ENCODE data around the gene MAF. TPM values are rescaled to one million over a fixed set of nuclear protein-coding genes. Genes with fewer than 3 reads are reported as not detected.

MAF gene
- total and polyA plus RNA-seq, 7 experiments from 2014 or later, result 0.06 to 54.6 (median 6.4) TPM

DNA sequence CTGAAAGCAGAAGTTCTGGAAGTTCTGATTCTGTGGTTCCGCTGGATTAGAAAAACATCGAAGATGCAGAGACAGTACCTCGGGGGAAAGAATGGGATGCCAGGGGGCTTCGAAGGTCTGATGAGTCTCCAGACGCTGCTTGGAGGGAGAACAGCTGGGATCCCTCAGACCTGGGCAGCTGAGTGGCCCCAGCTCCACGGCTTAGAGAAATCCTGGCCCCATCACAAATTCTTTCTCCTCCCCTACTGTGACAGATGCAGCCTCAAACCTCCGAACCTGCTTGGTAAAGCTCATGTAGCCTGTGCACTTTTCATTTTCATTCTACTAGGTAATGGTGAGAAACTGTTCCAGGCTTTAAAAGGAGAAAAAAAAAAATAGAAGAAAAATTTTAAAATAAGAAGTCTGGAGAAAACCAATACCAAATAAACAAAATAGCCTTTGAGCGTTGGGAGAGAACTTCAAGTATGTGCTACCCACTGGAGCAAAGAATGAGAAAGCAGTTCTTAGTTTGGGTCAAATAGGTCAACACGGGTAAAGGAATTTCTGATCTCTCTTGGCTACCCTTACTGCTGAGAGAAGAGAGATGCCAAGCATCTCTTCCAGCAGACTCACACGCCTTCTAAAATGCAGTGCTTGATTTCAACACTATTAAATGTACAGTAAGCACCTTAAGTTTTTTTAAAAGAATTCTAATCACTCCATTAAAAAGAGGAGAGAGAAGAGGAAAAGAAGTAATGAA, 19.9 kb downstream of the MAF start:
- CTCF ChIA-PET, result no interaction called here
- DNase-seq (no peak), ATAC-seq (no peak)
- no peak overlapping the region for H3K4me3 Mint-ChIP-seq
- intact Hi-C loops (cut with micrococcal nuclease), result no loop called here
- Histone ChIP-seq H3K27ac (ENCODE audit: low read depth, low read length) (no peak overlapping the region), H3K4me3 (ENCODE audit: low read length) (no peak overlapping the region), H3K27me3 (ENCODE audit: control insufficient read depth in 2 of 2, insufficient read depth in 2 of 2, low read length in 2 of 2) (peaks cover 0 to 6% of the 10 kb centered on the region in 2 donors), H3K4me1 (ENCODE audit: control insufficient read depth in 2 of 2, insufficient read depth in 2 of 2, low read length in 2 of 2) (no peaks in the 10 kb centered on the region), H3K36me3 (ENCODE audit: control insufficient read depth in 2 of 3, insufficient read depth in 3 of 3, low read length in 3 of 3) (no peaks in the 10 kb centered on the region), H3K9me3 (ENCODE audit: control insufficient read depth in 2 of 3, low read length in 3 of 3) (no peaks in the 10 kb centered on the region)
- no peaks in the 10 kb centered on the region for H3K9me3 Mint-ChIP-seq
- no peak overlapping the region for H3K27ac Mint-ChIP-seq
- H3K36me3 Mint-ChIP-seq, result no peaks in the 10 kb centered on the region
- POLR2A ChIA-PET, result no interaction called here
- H3K27me3 Mint-ChIP-seq, result peaks cover 30 to 64% (median 38%) of the 10 kb centered on the region in 5 donors
- H3K4me1 Mint-ChIP-seq, result no peaks in the 10 kb centered on the region

DNA sequence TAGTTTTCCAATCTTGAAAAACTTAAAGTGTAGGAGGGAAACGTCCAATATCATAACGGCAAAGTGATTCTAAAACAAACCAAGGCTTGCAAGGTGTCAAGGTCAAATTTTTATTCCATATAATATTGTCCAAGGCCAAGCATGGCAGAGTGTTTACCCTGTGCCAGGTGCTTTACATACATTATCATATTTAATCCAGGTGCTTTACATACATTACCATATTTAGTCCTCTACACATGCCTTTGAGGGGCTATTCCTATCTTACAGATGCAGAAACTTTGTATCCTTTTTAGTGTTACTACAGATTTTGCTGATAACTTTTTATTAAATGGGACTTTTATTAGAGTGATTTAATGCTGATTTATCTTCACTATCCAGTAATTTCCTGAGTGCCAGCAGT, 23.9 kb downstream of the MAF start:
- peaks cover 44 to 67% (median 56%) of the 10 kb centered on the region in 5 donors for H3K27me3 Mint-ChIP-seq

DNA sequence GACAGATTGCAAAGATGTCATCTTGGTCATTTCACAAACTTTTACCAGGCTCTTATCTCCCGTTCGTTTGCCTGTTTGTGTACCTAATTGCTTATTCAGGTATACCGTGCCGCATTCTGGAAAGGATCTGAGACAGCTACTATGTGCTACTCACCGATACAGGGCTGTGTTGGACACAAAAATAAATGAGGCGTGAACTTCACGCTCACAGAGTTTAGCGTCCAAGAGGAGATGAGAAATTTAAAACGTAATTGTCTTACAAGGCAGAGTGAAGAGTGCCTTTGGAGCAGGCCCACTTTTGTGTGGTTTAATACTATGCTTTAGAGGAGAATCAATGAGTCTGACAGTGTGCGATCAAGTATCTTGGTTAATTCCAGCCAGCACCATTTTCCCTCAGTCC, 26.7 kb downstream of the MAF start:
- Mint-ChIP-seq H3K9me3 (no peaks in the 10 kb centered on the region), H3K27ac (no peak overlapping the region), H3K27me3 (peaks cover 36 to 61% (median 41%) of the 10 kb centered on the region in 5 donors), H3K36me3 (no peaks in the 10 kb centered on the region), H3K4me1 (peaks cover 0 to 1% (median 0%) of the 10 kb centered on the region in 7 donors), H3K4me3 (no peak overlapping the region)
- CTCF ChIA-PET, result no interaction called here
- H3K27ac ChIP-seq (ENCODE audit: low read depth, low read length), result no peak overlapping the region
- POLR2A ChIA-PET, result no interaction called here
- no peaks in the 10 kb centered on the region for H3K4me1 ChIP-seq (ENCODE audit: control insufficient read depth in 2 of 2, insufficient read depth in 2 of 2, low read length in 2 of 2)
- intact Hi-C loops (cut with micrococcal nuclease), result no loop called here
- DNase-seq (no peak), ATAC-seq (no peak)
- no peak overlapping the region for H3K4me3 ChIP-seq (ENCODE audit: low read length)
- peaks cover 0 to 6% of the 10 kb centered on the region in 2 donors for H3K27me3 ChIP-seq (ENCODE audit: control insufficient read depth in 2 of 2, insufficient read depth in 2 of 2, low read length in 2 of 2)
- H3K36me3 ChIP-seq (ENCODE audit: control insufficient read depth in 2 of 3, insufficient read depth in 3 of 3, low read length in 3 of 3), result no peaks in the 10 kb centered on the region
- H3K9me3 ChIP-seq (ENCODE audit: control insufficient read depth in 2 of 3, low read length in 3 of 3), result no peaks in the 10 kb centered on the region

More for the DNA sequence above, 23.9 kb downstream of the MAF start:
- intact Hi-C loops (cut with micrococcal nuclease), result no loop called here
- ATAC-seq (no peak), DNase-seq (no peak)
- no peak overlapping the region for H3K27ac ChIP-seq (ENCODE audit: low read depth, low read length)
- peaks cover 0 to 6% of the 10 kb centered on the region in 2 donors for H3K27me3 ChIP-seq (ENCODE audit: control insufficient read depth in 2 of 2, insufficient read depth in 2 of 2, low read length in 2 of 2)
- H3K9me3 ChIP-seq (ENCODE audit: control insufficient read depth in 2 of 3, low read length in 3 of 3), result no peaks in the 10 kb centered on the region
- POLR2A ChIA-PET, result no interaction called here
- no peaks in the 10 kb centered on the region for H3K4me1 ChIP-seq (ENCODE audit: control insufficient read depth in 2 of 2, insufficient read depth in 2 of 2, low read length in 2 of 2)
- Mint-ChIP-seq H3K4me1 (no peaks in the 10 kb centered on the region), H3K36me3 (no peaks in the 10 kb centered on the region), H3K27ac (no peak overlapping the region), H3K9me3 (no peaks in the 10 kb centered on the region), H3K4me3 (no peak overlapping the region)
- H3K36me3 ChIP-seq (ENCODE audit: control insufficient read depth in 2 of 3, insufficient read depth in 3 of 3, low read length in 3 of 3), result no peaks in the 10 kb centered on the region
- H3K4me3 ChIP-seq (ENCODE audit: low read length), result no peak overlapping the region
- CTCF ChIA-PET, result interaction anchor here (0.6 kb wide), 1 partner anchor 198 kb away, joined by 3 read pairs; no protein-coding TSS in a partner anchor

DNA sequence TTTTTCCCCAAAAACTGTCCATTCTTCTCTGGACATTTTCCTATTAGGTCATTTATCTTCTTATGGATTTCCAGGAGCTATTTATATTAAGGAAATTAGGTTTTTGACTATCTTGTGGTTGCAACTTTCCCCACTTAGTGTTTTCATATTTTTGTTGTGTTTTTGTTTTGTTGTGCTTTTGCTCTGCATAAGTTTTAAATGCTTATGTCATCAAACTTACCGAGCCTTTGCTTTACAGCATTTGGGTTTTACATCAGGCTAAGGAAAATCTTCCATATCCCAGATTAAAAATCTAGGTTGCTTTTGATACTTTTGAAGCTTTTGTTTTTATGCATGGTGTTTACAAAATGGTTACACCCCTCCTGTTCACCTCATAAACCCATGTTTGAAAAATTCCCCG, 27.5 kb downstream of the MAF start:
- no peak overlapping the region for H3K4me3 ChIP-seq (ENCODE audit: low read length)
- no peak overlapping the region for H3K27ac ChIP-seq (ENCODE audit: low read depth, low read length)
- Mint-ChIP-seq H3K27me3 (peaks cover 32 to 65% (median 36%) of the 10 kb centered on the region in 5 donors), H3K4me1 (peaks cover 0 to 1% (median 0%) of the 10 kb centered on the region in 7 donors), H3K27ac (no peak overlapping the region), H3K9me3 (no peaks in the 10 kb centered on the region), H3K4me3 (no peak overlapping the region), H3K36me3 (no peaks in the 10 kb centered on the region)
- H3K4me1 ChIP-seq (ENCODE audit: control insufficient read depth in 2 of 2, insufficient read depth in 2 of 2, low read length in 2 of 2), result no peaks in the 10 kb centered on the region
- intact Hi-C loops (cut with micrococcal nuclease), result no loop called here
- DNase-seq, result no peak
- POLR2A ChIA-PET, result interaction anchor here (0.6 kb wide), 1 partner anchor 103 kb away, joined by 3 read pairs; no protein-coding TSS in a partner anchor
- peaks cover 0 to 6% of the 10 kb centered on the region in 2 donors for H3K27me3 ChIP-seq (ENCODE audit: control insufficient read depth in 2 of 2, insufficient read depth in 2 of 2, low read length in 2 of 2)
- CTCF ChIA-PET, result no interaction called here
- no peaks in the 10 kb centered on the region for H3K9me3 ChIP-seq (ENCODE audit: control insufficient read depth in 2 of 3, low read length in 3 of 3)
- no peak for ATAC-seq
- no peaks in the 10 kb centered on the region for H3K36me3 ChIP-seq (ENCODE audit: control insufficient read depth in 2 of 3, insufficient read depth in 3 of 3, low read length in 3 of 3)

DNA sequence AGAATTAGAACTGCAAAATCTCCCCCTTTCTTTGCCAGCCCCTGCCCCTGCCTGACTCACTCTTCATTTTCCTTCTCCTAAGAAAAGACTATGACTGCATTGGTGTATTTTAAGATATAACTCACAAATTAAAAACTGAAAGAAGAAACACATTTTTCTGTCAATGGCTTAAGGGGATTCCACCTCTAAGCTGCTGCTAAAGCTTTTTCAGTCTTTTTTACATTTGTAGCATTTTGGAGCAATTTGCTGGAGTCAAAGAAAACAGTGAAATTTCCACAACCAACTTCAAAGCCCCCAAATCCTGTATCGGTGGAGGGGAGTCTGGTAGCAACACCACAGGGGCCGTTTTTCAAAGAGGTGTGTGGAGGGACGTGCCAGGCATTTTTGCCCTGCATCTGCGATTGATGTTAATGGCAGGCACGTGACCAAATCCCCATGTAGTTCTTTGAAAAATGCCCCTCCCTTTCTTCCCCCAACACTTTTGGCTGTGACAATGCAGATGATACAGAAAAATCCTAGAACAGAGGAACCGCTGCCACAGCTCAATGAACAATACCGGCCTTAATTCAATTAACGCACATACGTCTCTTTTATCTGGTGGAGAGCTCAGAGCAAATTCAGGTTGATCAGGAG, 28.5 kb downstream of the MAF start:
- ChIA-PET POLR2A (no interaction called here), CTCF (no interaction called here)
- Histone ChIP-seq H3K4me1 (ENCODE audit: control insufficient read depth in 2 of 2, insufficient read depth in 2 of 2, low read length in 2 of 2) (no peaks in the 10 kb centered on the region), H3K27ac (ENCODE audit: low read depth, low read length) (no peak overlapping the region), H3K27me3 (ENCODE audit: control insufficient read depth in 2 of 2, insufficient read depth in 2 of 2, low read length in 2 of 2) (peaks cover 0 to 1% of the 10 kb centered on the region in 2 donors), H3K36me3 (ENCODE audit: control insufficient read depth in 2 of 3, insufficient read depth in 3 of 3, low read length in 3 of 3) (no peaks in the 10 kb centered on the region), H3K9me3 (ENCODE audit: control insufficient read depth in 2 of 3, low read length in 3 of 3) (no peaks in the 10 kb centered on the region), H3K4me3 (ENCODE audit: low read length) (no peak overlapping the region)
- Mint-ChIP-seq H3K4me1 (peaks cover 0 to 1% (median 0%) of the 10 kb centered on the region in 7 donors), H3K9me3 (no peaks in the 10 kb centered on the region), H3K27ac (no peak overlapping the region), H3K36me3 (no peaks in the 10 kb centered on the region), H3K4me3 (no peak overlapping the region), H3K27me3 (peaks cover 25 to 62% (median 31%) of the 10 kb centered on the region in 5 donors)
- no peak for DNase-seq
- no peak for ATAC-seq
- intact Hi-C loops (cut with micrococcal nuclease), result no loop called here

DNA sequence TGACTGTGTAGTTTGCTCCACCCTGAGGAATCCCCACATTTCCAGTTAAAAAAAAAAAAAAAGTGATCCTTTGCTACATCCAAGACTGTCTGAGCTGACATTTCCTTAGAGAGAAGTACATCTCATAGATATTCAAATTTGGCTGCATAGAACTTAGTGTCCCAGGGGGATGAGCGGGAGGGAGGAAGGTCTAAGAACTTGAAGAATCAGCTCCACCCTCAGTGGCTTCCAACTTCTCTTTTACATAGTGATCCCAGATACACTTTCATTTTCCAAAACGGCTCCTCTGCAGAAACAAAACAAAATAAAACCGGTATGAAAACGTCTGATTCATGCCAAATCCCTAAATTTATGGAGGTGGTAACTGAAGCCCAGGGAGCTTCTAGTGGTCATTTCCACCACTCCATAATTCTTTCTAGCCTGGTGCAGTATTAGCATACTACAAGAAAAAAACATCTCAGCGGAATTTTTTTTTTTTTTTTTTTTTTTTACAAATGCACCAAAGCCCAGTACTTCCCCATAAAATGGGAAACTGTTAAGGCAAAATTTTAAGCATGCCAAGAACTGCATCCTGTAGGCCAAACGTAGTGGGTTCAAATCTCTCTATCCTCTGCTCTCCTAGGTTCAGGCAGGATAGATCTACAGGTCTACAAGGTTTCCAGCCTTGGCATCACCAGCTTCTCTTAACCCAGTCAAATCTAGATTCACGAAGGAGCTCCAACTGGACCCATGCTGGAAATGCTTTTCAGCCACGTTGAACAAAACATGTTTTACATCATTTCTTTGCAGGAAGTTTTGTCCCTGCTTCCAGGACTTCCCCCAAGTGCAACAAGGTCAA, 29.3 kb downstream of the MAF start:
- intact Hi-C loops (cut with micrococcal nuclease), result no loop called here
- POLR2A ChIA-PET, result no interaction called here
- no peak overlapping the region for H3K4me3 Mint-ChIP-seq
- H3K27ac ChIP-seq (ENCODE audit: low read depth, low read length), result no peak overlapping the region
- no peaks in the 10 kb centered on the region for H3K9me3 ChIP-seq (ENCODE audit: control insufficient read depth in 2 of 3, low read length in 3 of 3)
- CTCF ChIA-PET, result no interaction called here
- H3K36me3 ChIP-seq (ENCODE audit: control insufficient read depth in 2 of 3, insufficient read depth in 3 of 3, low read length in 3 of 3), result no peaks in the 10 kb centered on the region
- no peak overlapping the region for H3K4me3 ChIP-seq (ENCODE audit: low read length)
- no peak overlapping the region for H3K27ac Mint-ChIP-seq
- ATAC-seq (no peak), DNase-seq (no peak)
- no peaks in the 10 kb centered on the region for H3K4me1 ChIP-seq (ENCODE audit: control insufficient read depth in 2 of 2, insufficient read depth in 2 of 2, low read length in 2 of 2)
- peaks cover 0 to 1% (median 0%) of the 10 kb centered on the region in 7 donors for H3K4me1 Mint-ChIP-seq
- no peaks in the 10 kb centered on the region for H3K36me3 Mint-ChIP-seq
- no peaks in the 10 kb centered on the region for H3K9me3 Mint-ChIP-seq
- H3K27me3 ChIP-seq (ENCODE audit: control insufficient read depth in 2 of 2, insufficient read depth in 2 of 2, low read length in 2 of 2), result no peaks in the 10 kb centered on the region
- peaks cover 22 to 56% (median 24%) of the 10 kb centered on the region in 5 donors for H3K27me3 Mint-ChIP-seq
